ENCODE results near the gene RMI2.

- TF ChIP-seq CTCF (IDR thresholded peaks at IDR 0.05) (no peak), POLR2A (IDR thresholded peaks at IDR 0.05) (no peak), POLR2AphosphoS5 (IDR thresholded peaks at IDR 0.05) (no peak)
Observed at GRCh38 chr16:11334831-11335404, 10.3 kb upstream of the RMI2 start.

All from breast epithelium (tissue), 3 donors.